ENCODE results near the gene CCT5. TPM values are rescaled to one million over a fixed set of nuclear protein-coding genes. Genes with fewer than 3 reads are reported as not detected.

CCT5 gene
- total RNA-seq, 2 donors from 2014 or later, result 110 to 135 TPM

DNA sequence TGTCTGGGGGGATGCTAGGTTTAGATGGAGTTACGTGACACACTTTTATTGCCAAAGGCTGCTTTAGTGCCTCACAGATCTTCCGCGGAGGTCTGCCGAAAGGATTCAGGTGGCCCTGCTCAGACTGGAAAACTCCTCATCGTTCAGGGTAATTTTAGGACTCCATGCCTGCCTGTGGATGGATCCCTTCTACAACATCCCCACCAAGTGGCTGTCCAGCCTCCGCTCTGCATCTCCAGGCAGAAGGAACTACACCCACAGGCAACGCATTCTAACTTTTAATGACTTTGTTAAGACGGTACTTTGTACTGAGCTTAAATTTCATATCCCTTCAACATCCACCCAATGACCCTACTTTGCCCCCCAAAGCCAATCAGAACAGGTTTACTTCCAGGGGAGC is 29.8 kb upstream of the CCT5 start:
- Histone ChIP-seq H3K36me3 (no peaks in the 10 kb centered on the region), H3K4me1 (ENCODE audit: control insufficient read depth in 1 of 2, low read depth in 2 of 2) (no peaks in the 10 kb centered on the region), H3K27ac (no peak overlapping the region), H3K9me3 (no peaks in the 10 kb centered on the region), H3K4me3 (no peak overlapping the region), H3K27me3 (replicated peaks; ENCODE audit: insufficient read depth) (no peaks in the 10 kb centered on the region)
- no peak for ATAC-seq (ENCODE audit: insufficient number of reproducible peaks, low FRiP score, low read depth)
- TF ChIP-seq CTCF (IDR thresholded peaks at IDR 0.05), result no peak
- DNase-seq (ENCODE audit: low spot score), result no peak

DNA sequence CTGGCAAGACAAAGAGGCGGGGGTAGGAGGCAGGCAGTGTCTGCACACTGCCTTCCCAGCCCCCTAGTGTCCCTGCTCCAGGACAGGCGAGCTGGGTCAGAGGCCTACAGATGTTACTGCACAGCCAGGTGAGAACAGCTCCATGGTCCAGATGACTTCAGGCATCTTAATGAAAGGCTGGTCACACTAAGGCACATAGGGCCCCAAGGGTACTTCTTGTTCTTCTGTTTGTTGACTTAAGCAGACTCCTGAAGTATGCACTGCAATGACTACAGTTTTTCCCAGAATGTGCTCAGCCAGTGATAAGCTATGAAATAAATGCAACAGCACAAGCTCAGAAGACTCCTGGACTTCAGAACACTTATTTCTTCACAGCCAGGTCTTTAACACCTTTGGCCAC is 27.8 kb upstream of the CCT5 start:
- no peaks in the 10 kb centered on the region for H3K9me3 ChIP-seq
- H3K4me1 ChIP-seq (ENCODE audit: control insufficient read depth in 1 of 2, low read depth in 2 of 2), result no peaks in the 10 kb centered on the region
- H3K4me3 ChIP-seq, result no peak overlapping the region
- DNase-seq (ENCODE audit: low spot score) (no peak), ATAC-seq (ENCODE audit: insufficient number of reproducible peaks, low FRiP score, low read depth) (no peak)
- no peaks in the 10 kb centered on the region for H3K36me3 ChIP-seq
- no peak overlapping the region for H3K27ac ChIP-seq
- no peak for TF ChIP-seq CTCF (IDR thresholded peaks at IDR 0.05)
- H3K27me3 ChIP-seq (replicated peaks; ENCODE audit: insufficient read depth), result no peaks in the 10 kb centered on the region

DNA sequence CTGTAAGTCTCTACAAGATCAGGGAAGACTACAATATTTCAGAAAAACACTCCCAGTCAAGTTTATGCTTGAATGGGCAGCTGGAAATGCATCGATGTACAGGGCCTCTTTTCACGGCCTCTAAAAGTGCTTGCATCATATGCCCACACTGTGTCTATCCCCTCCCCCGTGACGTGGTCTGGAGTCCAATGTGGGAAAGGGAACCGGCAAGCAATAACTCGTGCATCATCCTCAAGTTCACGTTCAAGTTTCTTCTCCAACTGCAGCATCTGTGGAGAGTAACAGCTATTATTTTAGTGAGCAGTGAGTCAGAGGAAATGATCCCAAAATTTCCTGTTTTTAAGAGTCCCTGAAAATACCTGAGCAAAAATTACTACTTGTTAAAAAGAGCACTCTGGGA is 22.7 kb upstream of the CCT5 start:
- Histone ChIP-seq H3K9me3 (no peaks in the 10 kb centered on the region), H3K4me1 (ENCODE audit: control insufficient read depth in 1 of 2, low read depth in 2 of 2) (no peaks in the 10 kb centered on the region), H3K36me3 (no peaks in the 10 kb centered on the region), H3K27me3 (replicated peaks; ENCODE audit: insufficient read depth) (no peaks in the 10 kb centered on the region), H3K27ac (no peak overlapping the region), H3K4me3 (no peak overlapping the region)
- TF ChIP-seq CTCF (IDR thresholded peaks at IDR 0.05), result no peak
- ATAC-seq (ENCODE audit: insufficient number of reproducible peaks, low FRiP score, low read depth), result no peak
- no peak for DNase-seq (ENCODE audit: low spot score)

DNA sequence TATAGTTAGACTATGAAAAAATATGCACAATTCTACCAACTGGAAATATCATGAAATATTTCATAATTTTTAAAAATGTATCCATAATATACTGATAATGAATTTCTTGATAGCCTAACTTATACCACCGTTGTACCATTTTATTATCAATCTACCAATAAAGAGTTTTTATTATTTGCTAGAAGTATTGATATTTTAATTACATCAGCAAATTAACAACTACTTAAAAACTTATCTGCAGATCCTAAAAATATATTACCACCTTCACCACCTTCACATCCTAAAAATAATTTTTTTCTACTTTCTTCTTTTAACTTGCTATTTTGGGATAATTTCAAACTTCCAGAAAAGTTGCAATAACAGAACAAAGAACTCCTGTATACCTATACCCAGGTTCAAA is 21.8 kb upstream of the CCT5 start:
- ATAC-seq (ENCODE audit: insufficient number of reproducible peaks, low FRiP score, low read depth), result no peak
- Histone ChIP-seq H3K27me3 (replicated peaks; ENCODE audit: insufficient read depth) (no peaks in the 10 kb centered on the region), H3K27ac (no peak overlapping the region), H3K9me3 (no peaks in the 10 kb centered on the region), H3K4me3 (no peak overlapping the region), H3K36me3 (no peaks in the 10 kb centered on the region), H3K4me1 (ENCODE audit: control insufficient read depth in 1 of 2, low read depth in 2 of 2) (no peaks in the 10 kb centered on the region)
- no peak for TF ChIP-seq CTCF (IDR thresholded peaks at IDR 0.05)
- DNase-seq (ENCODE audit: low spot score), result no peak

DNA sequence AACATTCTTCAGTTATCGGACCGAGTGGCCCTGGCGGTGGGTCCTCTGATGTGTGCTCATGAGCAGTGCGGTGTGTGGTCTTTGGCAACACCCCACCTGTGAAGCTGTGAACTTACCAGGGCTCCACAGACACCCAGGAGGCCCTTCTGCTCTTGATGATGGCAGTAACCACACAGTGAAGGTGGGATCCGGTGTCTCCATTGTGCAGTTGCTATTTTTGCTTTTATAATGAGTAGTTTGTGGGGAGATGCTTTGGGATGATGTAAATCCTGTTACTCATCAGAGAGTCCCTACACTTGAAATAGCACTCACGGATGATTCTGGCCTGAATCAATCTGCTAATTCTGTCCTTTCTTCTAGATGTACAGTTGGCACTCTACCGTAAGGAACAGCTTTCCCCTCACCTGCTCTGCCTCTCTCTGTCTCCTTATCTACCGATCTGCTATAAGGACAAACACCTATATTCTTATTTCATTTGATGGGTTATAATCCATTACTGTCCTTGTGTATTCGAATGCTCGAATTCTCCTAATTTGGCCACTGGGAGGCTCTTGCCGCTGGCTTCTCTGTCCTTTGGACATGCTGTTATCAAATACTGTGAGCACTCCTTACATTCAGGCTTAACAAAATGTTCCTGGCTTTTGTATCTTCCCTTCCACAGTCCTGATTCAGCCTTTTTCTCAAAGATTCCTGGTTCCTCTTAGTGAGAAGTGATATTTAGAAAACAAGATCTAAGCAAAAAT is 20.6 kb upstream of the CCT5 start:
- ATAC-seq (ENCODE audit: insufficient number of reproducible peaks, low FRiP score, low read depth), result no peak
- Histone ChIP-seq H3K27ac (no peak overlapping the region), H3K4me1 (ENCODE audit: control insufficient read depth in 1 of 2, low read depth in 2 of 2) (no peaks in the 10 kb centered on the region), H3K27me3 (replicated peaks; ENCODE audit: insufficient read depth) (no peaks in the 10 kb centered on the region), H3K4me3 (no peak overlapping the region), H3K9me3 (no peaks in the 10 kb centered on the region), H3K36me3 (no peaks in the 10 kb centered on the region)
- no peak for DNase-seq (ENCODE audit: low spot score)
- TF ChIP-seq CTCF (IDR thresholded peaks at IDR 0.05), result no peak

All from thoracic aorta (tissue), 2 donors.